Vagina (tissue), 2 donors: ENCODE results near the gene HLA-G. TPM values are rescaled to one million over a fixed set of nuclear protein-coding genes. Genes with fewer than 3 reads are reported as not detected.

ENCODE experiments used
- DNase-seq, 2 donors: peaks; one replicate each; pipeline ENCODE4 v3.0.0-alpha.2; 2017; ENCODE audit errors: extremely low spot score in 2 of 2
- H3K27ac ChIP-seq: fragments of 200-600 bp; sonication (generic); one replicate; pipeline ENCODE4 v1.5.1; 2019
- H3K27me3 ChIP-seq: fragments of 200-600 bp; sonication (generic); one replicate; pipeline ENCODE4 v1.5.1; 2019
- H3K36me3 ChIP-seq, 2 donors: fragments of 200-600 bp; sonication (generic); one replicate each; pipeline ENCODE4 v1.5.1; 2017 to 2019
- H3K4me1 ChIP-seq: fragments of 200-600 bp; sonication (generic); one replicate; pipeline ENCODE4 v1.5.1; 2019
- H3K4me3 ChIP-seq, 2 donors: fragments of 200-600 bp; sonication (generic); 1 replicate in 1 of 2; 2 replicates in 1 of 2; pipeline ENCODE4 v1.5.1; 2016 to 2019
- H3K9me3 ChIP-seq: fragments of 200-600 bp; sonication (generic); one replicate; pipeline ENCODE4 v1.5.1; 2019
- POLR2A ChIP-seq, 2 donors: fragments of 450-650 bp; IDR thresholded peaks; one replicate each; pipeline ENCODE4 v1.6.1; 2017; ENCODE audit warnings: antibody characterized with exemption in 2 of 2, mild to moderate bottlenecking in 2 of 2, moderate library complexity in 2 of 2
- POLR2AphosphoS5 ChIP-seq, 2 donors: sonication (generic); formaldehyde crosslinking; IDR thresholded peaks; one replicate each; pipeline ENCODE4 v1.9.0; 2017; ENCODE audit warnings: antibody characterized with exemption in 2 of 2, mild to moderate bottlenecking in 2 of 2, low read depth in 1 of 2; ENCODE audit not compliant: insufficient read depth in 1 of 2
- intact Hi-C: fragments of 100-400 bp; cut with DNase I; formaldehyde crosslinking; loops from one replicate; pipeline ENCODE4 v1.15.1; 2023
- total RNA-seq: library from RNA; depleted of rRNA; stranded (reverse); fragments of >200 nt; gene quantifications from one replicate; pipeline ENCODE4 v1.2.3, GENCODE V29; 2016
- TF ChIP-seq, protein P1 (sequence below), 3 experiments: fragments of 450-650 bp in 2 of 3; fragments of 200-600 bp in 1 of 3; sonication (generic) in 1 of 3; IDR thresholded peaks; one replicate each; pipeline ENCODE4 v1.5.1; 2017 to 2019; ENCODE audit warnings: antibody characterized with exemption in 3 of 3, mild to moderate bottlenecking in 2 of 3, moderate library complexity in 2 of 3

HLA-G gene
- total RNA-seq, 1 donor from 2014 or later = not detected

- H3K36me3 ChIP-seq = no peaks in the 10 kb centered on the region
- H3K27me3 ChIP-seq = no peaks in the 10 kb centered on the region
- DNase-seq = peak in 1 of 2 donors; percentile 43
- TF ChIP-seq, protein P1, sequence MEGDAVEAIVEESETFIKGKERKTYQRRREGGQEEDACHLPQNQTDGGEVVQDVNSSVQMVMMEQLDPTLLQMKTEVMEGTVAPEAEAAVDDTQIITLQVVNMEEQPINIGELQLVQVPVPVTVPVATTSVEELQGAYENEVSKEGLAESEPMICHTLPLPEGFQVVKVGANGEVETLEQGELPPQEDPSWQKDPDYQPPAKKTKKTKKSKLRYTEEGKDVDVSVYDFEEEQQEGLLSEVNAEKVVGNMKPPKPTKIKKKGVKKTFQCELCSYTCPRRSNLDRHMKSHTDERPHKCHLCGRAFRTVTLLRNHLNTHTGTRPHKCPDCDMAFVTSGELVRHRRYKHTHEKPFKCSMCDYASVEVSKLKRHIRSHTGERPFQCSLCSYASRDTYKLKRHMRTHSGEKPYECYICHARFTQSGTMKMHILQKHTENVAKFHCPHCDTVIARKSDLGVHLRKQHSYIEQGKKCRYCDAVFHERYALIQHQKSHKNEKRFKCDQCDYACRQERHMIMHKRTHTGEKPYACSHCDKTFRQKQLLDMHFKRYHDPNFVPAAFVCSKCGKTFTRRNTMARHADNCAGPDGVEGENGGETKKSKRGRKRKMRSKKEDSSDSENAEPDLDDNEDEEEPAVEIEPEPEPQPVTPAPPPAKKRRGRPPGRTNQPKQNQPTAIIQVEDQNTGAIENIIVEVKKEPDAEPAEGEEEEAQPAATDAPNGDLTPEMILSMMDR (IDR thresholded peaks at IDR 0.05) = no peak
- TF ChIP-seq POLR2AphosphoS5 (IDR thresholded peaks at IDR 0.05; ENCODE audit: insufficient read depth in 1 of 2, low read depth in 1 of 2) (no peak), POLR2A (IDR thresholded peaks at IDR 0.05) (no peak)
- intact Hi-C loops = no loop called here
- H3K9me3 ChIP-seq = no peaks in the 10 kb centered on the region
- H3K4me3 ChIP-seq = no peak overlapping the region
- H3K27ac ChIP-seq = no peak overlapping the region
- no peaks in the 10 kb centered on the region for H3K4me1 ChIP-seq
These were observed 17.3 kb upstream of the HLA-G start for GRCh38 chr6:29810371-29810770.

DNA sequence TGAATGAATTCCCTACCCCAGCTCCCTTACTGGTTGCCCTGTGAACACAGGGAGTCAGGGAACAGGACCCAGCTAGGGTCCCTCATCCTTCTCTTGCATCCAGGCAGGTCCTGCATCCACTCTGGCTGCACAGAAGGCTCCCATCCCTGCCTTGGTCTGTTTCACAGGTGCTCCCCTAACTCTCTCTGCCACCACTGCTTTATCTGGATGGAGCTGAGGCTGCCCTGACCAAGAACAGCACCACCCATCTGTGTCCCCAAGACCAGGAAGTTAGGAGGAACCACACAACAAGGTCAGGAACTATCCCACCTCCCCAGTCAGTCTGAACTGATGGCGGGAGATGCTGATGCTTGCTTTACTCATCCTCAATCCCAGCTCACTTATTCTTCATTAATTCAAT lies 16.2 kb upstream of the HLA-G start:
- Histone ChIP-seq H3K36me3 (no peaks in the 10 kb centered on the region), H3K27ac (no peak overlapping the region), H3K27me3 (no peaks in the 10 kb centered on the region), H3K4me1 (no peaks in the 10 kb centered on the region), H3K4me3 (no peak overlapping the region), H3K9me3 (no peaks in the 10 kb centered on the region)
- TF ChIP-seq POLR2AphosphoS5 (IDR thresholded peaks at IDR 0.05; ENCODE audit: insufficient read depth in 1 of 2, low read depth in 1 of 2) = no peak
- DNase-seq = peak; percentile 29 to 92
- intact Hi-C loops = no loop called here

DNA sequence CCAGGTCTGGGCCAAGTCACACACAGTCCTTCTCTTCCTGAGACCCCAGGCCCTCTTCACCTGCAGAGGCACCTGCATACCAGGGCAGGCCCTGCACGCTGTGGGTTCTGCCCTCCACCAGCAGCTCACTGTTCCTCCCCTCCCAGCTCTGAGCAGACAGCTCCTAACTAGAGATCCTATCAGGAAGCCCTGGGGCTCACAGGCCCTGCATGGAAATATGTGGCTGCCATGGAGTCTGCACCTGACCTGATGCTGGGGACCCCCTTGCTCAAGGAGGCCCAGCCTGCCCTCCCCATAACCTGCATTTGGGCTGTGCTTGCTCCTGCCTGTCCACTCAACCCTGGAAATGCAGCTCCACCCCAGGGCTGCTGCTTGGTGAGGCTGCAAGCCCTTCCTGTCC lies 14.6 kb upstream of the HLA-G start:
- DNase-seq = peak in 1 of 2 donors; percentile 82
- H3K9me3 ChIP-seq = no peaks in the 10 kb centered on the region
- no peaks in the 10 kb centered on the region for H3K4me1 ChIP-seq
- intact Hi-C loops = no loop called here
- H3K27me3 ChIP-seq = no peaks in the 10 kb centered on the region
- no peak overlapping the region for H3K4me3 ChIP-seq
- TF ChIP-seq, protein P1 (IDR thresholded peaks at IDR 0.05) = no peak
- no peak for TF ChIP-seq POLR2A (IDR thresholded peaks at IDR 0.05)
- no peak for TF ChIP-seq POLR2AphosphoS5 (IDR thresholded peaks at IDR 0.05; ENCODE audit: insufficient read depth in 1 of 2, low read depth in 1 of 2)
- H3K27ac ChIP-seq = no peak overlapping the region
- H3K36me3 ChIP-seq = no peaks in the 10 kb centered on the region

DNA sequence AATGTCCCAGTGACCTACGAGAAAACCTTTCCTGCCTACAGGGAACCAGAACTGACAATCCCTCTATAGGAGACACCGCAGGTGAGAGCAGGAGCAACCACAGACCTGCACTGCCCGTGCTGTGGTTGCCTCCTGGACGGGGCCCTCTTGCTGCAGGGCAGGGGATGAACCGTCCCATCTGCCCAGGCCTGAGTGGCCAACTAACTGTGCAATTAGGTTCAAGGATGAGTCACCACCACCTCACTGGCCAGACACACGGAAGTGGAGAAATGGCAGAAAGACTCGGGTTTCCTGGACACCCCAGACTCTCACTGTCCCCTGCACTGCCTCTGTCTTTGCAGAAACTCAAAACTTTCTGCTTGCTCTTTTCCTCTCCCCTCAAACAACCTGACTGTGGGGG lies 13.8 kb upstream of the HLA-G start:
- peak; percentile 49 to 85 for DNase-seq
- TF ChIP-seq POLR2AphosphoS5 (IDR thresholded peaks at IDR 0.05; ENCODE audit: insufficient read depth in 1 of 2, low read depth in 1 of 2) = no peak
- no peak for TF ChIP-seq POLR2A (IDR thresholded peaks at IDR 0.05)
- TF ChIP-seq, protein P1 (IDR thresholded peaks at IDR 0.05) = no peak
- intact Hi-C loops = no loop called here
- Histone ChIP-seq H3K36me3 (no peaks in the 10 kb centered on the region), H3K27ac (no peak overlapping the region), H3K4me3 (no peak overlapping the region), H3K27me3 (no peaks in the 10 kb centered on the region), H3K9me3 (no peaks in the 10 kb centered on the region), H3K4me1 (no peaks in the 10 kb centered on the region)

DNA sequence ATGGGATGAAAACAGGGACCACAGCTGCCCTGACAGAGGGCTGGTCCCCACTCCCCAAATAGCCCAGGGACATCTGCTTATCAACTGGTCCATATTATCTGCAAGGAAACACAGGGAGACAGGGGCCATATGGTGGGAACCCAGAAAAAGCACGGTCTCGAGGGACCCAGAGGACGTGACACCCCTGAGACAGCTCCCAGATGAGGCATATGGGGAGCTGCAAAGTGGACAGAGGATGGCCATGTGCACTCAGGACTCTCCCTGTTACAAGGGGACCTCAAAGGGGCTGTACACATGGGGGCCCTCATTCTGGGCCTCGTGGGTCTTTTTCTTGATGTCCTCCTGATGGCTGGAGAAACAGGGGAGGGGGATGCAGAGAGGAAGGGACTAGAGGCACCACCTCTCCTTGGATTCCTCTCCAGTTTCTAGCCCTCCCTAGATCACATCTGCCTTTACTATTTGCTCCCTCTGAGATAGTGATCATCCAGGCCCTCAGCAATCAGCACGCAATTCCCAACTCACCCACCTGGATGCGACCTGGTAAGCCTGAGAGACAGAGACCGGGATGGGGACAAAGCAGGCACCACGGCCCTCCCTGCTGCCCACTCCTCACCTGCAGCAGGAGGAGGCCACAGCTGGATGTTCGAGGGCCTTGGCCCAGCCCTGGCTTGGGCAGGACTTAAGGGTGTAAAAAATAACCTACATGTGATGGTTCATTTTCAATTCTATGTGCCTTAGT lies 13.1 kb upstream of the HLA-G start:
- TF ChIP-seq POLR2A (IDR thresholded peaks at IDR 0.05) = no peak
- no peak for TF ChIP-seq POLR2AphosphoS5 (IDR thresholded peaks at IDR 0.05; ENCODE audit: insufficient read depth in 1 of 2, low read depth in 1 of 2)
- TF ChIP-seq, protein P1 (IDR thresholded peaks at IDR 0.05) = no peak
- no peaks in the 10 kb centered on the region for H3K4me1 ChIP-seq
- intact Hi-C loops = no loop called here

More for the DNA sequence above, 13.1 kb upstream of the HLA-G start:
- Histone ChIP-seq H3K27me3 (no peaks in the 10 kb centered on the region), H3K36me3 (no peaks in the 10 kb centered on the region), H3K27ac (no peak overlapping the region), H3K4me3 (no peak overlapping the region), H3K9me3 (no peaks in the 10 kb centered on the region)
- peak; percentile 58 to 69 for DNase-seq
